RWPE1 (cell line): ENCODE data around the gene KDM1A.

Experiments
- CTCF ChIA-PET: fragments of 350-600 bp; sonication (Branson Sonifier 250); formaldehyde crosslinking; extraction: SDS; loops from one replicate; lab custom pipeline; 2021; lab: Yijun Ruan, JAX
- POLR2A ChIA-PET: fragments of 400-600 bp; formaldehyde crosslinking; extraction: SDS; loops from one replicate; lab custom pipeline; 2020; ENCODE audit warnings: antibody characterized with exemption; ENCODE audit not compliant: low non-redundant PET; lab: Yijun Ruan, JAX
- DNase-seq: peaks from one replicate; pipeline ENCODE4 v3.0.0; 2012; ENCODE audit warnings: low spot score
- H3K27ac ChIP-seq: fragments of 450-650 bp; 2 replicates; pipeline ENCODE4 v1.5.1; 2017
- CTCF ChIP-seq: fragments of 450-650 bp; conservative IDR thresholded peaks from 2 replicates; pipeline ENCODE4 v1.5.1; 2017; ENCODE audit warnings: low read depth, mild to moderate bottlenecking

KDM1A gene

DNA sequence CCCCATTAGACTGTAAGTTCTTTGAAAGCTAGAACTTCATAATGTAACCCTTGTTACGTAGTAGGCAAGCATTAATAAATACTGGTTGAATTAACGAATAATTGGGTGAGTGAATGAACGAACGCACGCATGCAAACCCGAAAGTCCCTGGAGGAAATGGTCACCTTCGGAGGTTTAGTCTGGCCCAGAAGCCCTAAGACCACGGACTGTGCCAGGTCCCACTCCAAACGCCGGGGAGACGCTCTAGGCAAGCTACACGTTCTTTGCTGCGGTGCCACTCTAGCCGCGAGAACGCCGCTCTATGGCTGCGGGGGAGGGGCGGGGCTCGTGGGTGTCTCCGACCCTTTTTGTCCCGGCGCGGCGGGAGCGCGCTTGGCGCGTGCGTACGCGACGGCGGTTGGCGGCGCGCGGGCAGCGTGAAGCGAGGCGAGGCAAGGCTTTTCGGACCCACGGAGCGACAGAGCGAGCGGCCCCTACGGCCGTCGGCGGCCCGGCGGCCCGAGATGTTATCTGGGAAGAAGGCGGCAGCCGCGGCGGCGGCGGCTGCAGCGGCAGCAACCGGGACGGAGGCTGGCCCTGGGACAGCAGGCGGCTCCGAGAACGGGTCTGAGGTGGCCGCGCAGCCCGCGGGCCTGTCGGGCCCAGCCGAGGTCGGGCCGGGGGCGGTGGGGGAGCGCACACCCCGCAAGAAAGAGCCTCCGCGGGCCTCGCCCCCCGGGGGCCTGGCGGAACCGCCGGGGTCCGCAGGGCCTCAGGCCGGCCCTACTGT, at the start of gene KDM1A:
KDM1A (plus strand) TSS at position 375 of the 769 bp plus-strand sequence; CDS start at position 504, 129 bp downstream.
- peak; percentile 88 for DNase-seq
- peak; percentile 34 for TF ChIP-seq CTCF
- peak within 1 kb of the TSS; percentile 88 for H3K27ac ChIP-seq
- ChIA-PET POLR2A (interaction anchor here (0.7 to 0.9 kb wide), 3 partner anchors 12 to 201 kb away, joined by 3 to 5 read pairs (median 4); no protein-coding TSS in a partner anchor), CTCF (interaction anchor here (0.6 to 1.8 kb wide), 2 partner anchors 42 to 96 kb away, joined by 4 read pairs; no protein-coding TSS in a partner anchor)

- CTCF ChIA-PET, result interaction anchor here (0.7 kb wide), 1 partner anchor 17 kb away, joined by 4 read pairs; no protein-coding TSS in a partner anchor
- TF ChIP-seq CTCF, result no peak
- DNase-seq, result no peak
- POLR2A ChIA-PET, result no interaction called here
- H3K27ac ChIP-seq, result no peak overlapping the region
These were observed 49.2 kb upstream of the KDM1A start for GRCh38 chr1:22970096-22970495.

DNA sequence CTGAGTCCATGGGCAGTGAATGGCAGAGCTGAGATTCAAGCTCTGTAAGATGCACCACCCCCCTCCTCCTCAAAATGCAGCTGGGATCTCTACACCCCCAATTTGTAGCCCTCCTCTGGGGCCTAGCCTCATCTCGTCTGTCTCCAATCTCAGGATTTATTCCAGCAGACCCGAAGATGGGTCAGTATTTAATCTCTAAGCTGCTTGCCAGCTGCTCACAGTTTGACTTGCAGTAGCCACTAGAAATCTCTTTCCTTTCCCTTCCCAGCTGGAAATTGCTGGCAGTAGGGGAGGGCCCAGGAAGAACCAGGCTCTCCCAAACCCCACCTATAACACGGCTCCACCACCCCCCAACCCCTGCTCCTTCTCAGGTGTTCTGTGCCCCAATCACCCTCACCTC, 48.1 kb upstream of the KDM1A start:
- CTCF ChIA-PET, result no interaction called here
- DNase-seq, result no peak
- H3K27ac ChIP-seq, result no peak overlapping the region
- no peak for TF ChIP-seq CTCF
- POLR2A ChIA-PET, result no interaction called here

DNA sequence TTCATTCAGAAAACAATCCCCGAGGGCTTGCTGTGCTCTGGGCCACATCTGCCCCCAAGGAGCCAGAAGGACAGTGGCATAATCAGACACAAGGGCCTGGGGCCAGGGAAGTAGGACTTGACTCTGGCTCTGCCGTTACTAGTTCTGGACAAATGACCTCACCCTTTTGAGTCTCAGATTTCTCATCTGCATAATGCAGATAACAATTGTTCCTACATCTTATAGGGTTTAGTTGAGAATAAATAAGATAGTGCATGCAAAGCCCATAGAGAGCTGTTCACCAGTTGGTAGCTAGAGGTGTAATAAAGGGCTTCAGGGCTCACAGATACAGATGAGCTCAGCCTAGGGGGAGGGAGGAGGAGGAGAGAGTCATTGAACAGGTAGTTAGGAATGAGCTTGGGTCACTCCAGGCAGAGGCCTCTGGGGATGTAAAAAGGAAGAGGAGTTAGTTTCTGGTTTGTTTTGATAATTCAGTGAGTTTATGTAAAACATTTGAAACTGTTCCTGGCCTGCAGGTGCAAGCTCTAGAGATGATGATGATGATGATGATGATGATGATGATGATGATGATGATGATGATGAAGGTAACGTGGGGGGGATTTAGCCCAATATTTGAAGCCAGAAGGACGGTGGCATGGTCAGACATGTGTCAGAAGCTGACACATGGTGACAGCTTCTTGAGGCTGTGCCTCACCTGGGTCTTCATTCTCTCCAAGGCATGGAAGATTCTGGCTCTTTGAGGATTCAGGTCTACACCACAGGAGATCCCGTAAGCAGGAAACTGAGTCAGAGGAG, 47.5 kb upstream of the KDM1A start:
- CTCF ChIA-PET, result interaction anchor here (0.6 kb wide), 1 partner anchor 534 kb away, joined by 3 read pairs; no protein-coding TSS in a partner anchor
- DNase-seq, result peak; percentile 36
- no peak for TF ChIP-seq CTCF
- no peak overlapping the region for H3K27ac ChIP-seq
- POLR2A ChIA-PET, result no interaction called here

- DNase-seq, result no peak
- CTCF ChIA-PET, result interaction anchor here (0.6 kb wide), 1 partner anchor 533 kb away, joined by 3 read pairs; no protein-coding TSS in a partner anchor
- no peak within 1 kb of the TSS for H3K27ac ChIP-seq
- POLR2A ChIA-PET, result no interaction called here
- no peak for TF ChIP-seq CTCF
These were observed 46.5 kb upstream of the KDM1A start, which contains the start of gene LACTBL1 for GRCh38 chr1:22972760-22973159. Gene LACTBL1 (minus strand): TSS chr1:22972866. CDS start chr1:22972316, 550 bp downstream.

DNA sequence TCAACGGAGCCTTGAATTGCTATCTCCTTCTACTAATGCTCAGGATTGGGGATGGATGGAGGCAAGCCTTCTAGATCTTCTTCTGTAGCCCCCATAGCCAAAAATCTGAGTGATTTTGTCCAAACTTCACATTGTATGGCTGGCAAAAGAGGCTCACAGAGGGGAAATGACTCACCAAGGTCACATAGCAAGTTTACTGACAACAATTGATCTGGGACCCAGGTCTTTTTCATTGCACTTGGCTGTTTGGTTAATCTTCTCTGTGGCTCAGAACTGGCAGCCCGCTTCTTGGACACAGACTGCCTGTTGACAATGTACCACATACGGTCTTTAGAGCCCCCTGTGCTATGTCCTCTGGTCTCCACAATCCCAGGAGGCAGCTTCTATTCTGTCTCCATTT, 43.6 kb upstream of the KDM1A start:
- TF ChIP-seq CTCF, result no peak
- no peak for DNase-seq
- ChIA-PET POLR2A (no interaction called here), CTCF (interaction anchor here (0.6 to 0.7 kb wide), 2 partner anchors 11 to 114 kb away, joined by 3 to 4 read pairs; no protein-coding TSS in a partner anchor)
- no peak overlapping the region for H3K27ac ChIP-seq
